ENCODE results near the gene FOXL3. TPM values are rescaled to one million over a fixed set of nuclear protein-coding genes. Genes with fewer than 3 reads are reported as not detected.

The FOXL3 gene
- total RNA-seq, 2 experiments from 2014 or later, result not detected

DNA sequence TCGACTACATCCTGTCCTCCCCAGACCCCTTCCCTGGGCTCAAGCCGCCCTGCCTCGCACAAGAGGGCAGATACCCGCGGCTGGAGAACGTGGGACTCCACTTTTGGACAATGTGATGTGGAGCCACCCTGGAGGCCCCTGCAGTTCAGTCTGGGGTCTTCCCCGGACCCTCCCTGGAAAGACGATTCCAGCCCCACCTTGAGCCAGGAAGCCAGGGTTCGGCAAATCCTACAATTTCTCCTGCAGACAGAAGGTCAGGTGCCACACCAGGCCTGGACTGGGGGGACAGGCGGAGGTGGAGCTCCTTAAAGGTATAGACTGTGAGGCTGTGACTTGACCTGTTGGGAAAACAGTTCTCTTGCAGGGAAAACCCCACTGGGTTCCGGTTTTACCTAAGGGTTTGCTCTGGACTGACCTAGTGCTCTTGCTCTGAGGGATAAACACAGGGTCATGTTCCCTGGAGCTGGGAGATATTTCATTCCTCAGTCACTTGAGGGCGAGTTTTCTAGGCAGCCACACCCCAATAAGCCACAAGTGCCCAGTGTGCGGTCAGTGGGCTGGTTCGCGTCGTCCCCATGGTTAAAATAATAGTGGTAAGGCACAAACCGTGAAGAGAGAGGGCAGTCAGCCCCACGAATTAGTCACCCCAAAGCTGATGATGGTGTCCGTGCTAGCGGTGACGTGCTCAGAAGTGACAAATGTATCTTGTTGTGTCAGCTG, 1.6 kb downstream of the FOXL3 start:
- H3K9me3 ChIP-seq (ENCODE audit: control insufficient read depth in 1 of 2, insufficient read depth in 1 of 2, low read length in 2 of 2), result peaks cover 0 to 31% of the 10 kb centered on the region in 2 experiments
- ATAC-seq (ENCODE audit: poor library complexity), result no peak

DNA sequence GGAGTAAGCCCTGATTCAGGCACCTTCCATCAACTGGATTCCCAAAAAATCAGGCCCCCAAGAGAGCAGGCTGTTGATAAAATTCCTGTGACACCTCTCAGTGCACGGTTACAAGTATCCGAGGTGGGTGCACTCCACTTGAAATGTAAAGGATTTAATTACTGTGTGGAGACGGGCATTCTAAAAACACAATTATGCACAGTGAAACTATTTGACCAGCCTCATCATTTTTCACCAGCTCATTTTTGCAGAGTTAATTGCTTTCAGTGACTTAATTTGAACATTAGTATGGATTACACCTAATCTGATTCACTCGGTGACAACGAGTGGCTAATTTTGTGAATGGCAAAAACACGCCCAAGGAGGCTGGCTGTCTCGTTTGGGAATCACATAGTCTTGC, 2.3 kb downstream of the FOXL3 start:
- Mint-ChIP-seq H3K9me3 (no peaks in the 10 kb centered on the region), H3K4me3 (no peak overlapping the region), H3K36me3 (ENCODE audit: low read depth) (no peaks in the 10 kb centered on the region), H3K4me1 (ENCODE audit: low read depth) (no peaks in the 10 kb centered on the region), H3K27ac (no peak overlapping the region), H3K27me3 (peaks cover 39% of the 10 kb centered on the region)
- Histone ChIP-seq H3K27me3 (ENCODE audit: control insufficient read depth in 1 of 2, insufficient read depth in 2 of 2, low read length in 2 of 2) (peaks cover 38 to 55% of the 10 kb centered on the region in 2 experiments), H3K4me3 (ENCODE audit: low read length) (no peak overlapping the region), H3K27ac (ENCODE audit: low read depth in 1 of 2, low read length in 2 of 2) (no peak overlapping the region), H3K9me3 (ENCODE audit: control insufficient read depth in 1 of 2, insufficient read depth in 1 of 2, low read length in 2 of 2) (peaks cover 0 to 31% of the 10 kb centered on the region in 2 experiments), H3K36me3 (ENCODE audit: insufficient read depth, low read length) (no peaks in the 10 kb centered on the region), H3K4me1 (ENCODE audit: insufficient read depth, low read length) (no peaks in the 10 kb centered on the region)
- intact Hi-C loops (cut with DNase I, micrococcal nuclease), result no loop called here
- TF ChIP-seq, protein P1, sequence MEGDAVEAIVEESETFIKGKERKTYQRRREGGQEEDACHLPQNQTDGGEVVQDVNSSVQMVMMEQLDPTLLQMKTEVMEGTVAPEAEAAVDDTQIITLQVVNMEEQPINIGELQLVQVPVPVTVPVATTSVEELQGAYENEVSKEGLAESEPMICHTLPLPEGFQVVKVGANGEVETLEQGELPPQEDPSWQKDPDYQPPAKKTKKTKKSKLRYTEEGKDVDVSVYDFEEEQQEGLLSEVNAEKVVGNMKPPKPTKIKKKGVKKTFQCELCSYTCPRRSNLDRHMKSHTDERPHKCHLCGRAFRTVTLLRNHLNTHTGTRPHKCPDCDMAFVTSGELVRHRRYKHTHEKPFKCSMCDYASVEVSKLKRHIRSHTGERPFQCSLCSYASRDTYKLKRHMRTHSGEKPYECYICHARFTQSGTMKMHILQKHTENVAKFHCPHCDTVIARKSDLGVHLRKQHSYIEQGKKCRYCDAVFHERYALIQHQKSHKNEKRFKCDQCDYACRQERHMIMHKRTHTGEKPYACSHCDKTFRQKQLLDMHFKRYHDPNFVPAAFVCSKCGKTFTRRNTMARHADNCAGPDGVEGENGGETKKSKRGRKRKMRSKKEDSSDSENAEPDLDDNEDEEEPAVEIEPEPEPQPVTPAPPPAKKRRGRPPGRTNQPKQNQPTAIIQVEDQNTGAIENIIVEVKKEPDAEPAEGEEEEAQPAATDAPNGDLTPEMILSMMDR (IDR thresholded peaks at IDR 0.05), result no peak
- DNase-seq, result no peak
- ChIA-PET POLR2A (no interaction called here), CTCF (no interaction called here)
- no peak for ATAC-seq (ENCODE audit: poor library complexity)

More for the DNA sequence above, 1.6 kb downstream of the FOXL3 start:
- Mint-ChIP-seq H3K27ac (no peak overlapping the region), H3K36me3 (ENCODE audit: low read depth) (no peaks in the 10 kb centered on the region), H3K4me1 (ENCODE audit: low read depth) (no peaks in the 10 kb centered on the region), H3K9me3 (no peaks in the 10 kb centered on the region), H3K27me3 (peaks cover 40% of the 10 kb centered on the region), H3K4me3 (no peak overlapping the region)
- ChIA-PET POLR2A (no interaction called here), CTCF (no interaction called here)
- Histone ChIP-seq H3K27me3 (ENCODE audit: control insufficient read depth in 1 of 2, insufficient read depth in 2 of 2, low read length in 2 of 2) (peaks cover 38 to 55% of the 10 kb centered on the region in 2 experiments), H3K27ac (ENCODE audit: low read depth in 1 of 2, low read length in 2 of 2) (no peak overlapping the region), H3K4me3 (ENCODE audit: low read length) (no peak overlapping the region), H3K4me1 (ENCODE audit: insufficient read depth, low read length) (no peaks in the 10 kb centered on the region), H3K36me3 (ENCODE audit: insufficient read depth, low read length) (no peaks in the 10 kb centered on the region)
- intact Hi-C loops (cut with DNase I, micrococcal nuclease), result no loop called here
- TF ChIP-seq, protein P1 (IDR thresholded peaks at IDR 0.05), result no peak
- peak in 1 of 14 experiments; percentile 2 for DNase-seq

DNA sequence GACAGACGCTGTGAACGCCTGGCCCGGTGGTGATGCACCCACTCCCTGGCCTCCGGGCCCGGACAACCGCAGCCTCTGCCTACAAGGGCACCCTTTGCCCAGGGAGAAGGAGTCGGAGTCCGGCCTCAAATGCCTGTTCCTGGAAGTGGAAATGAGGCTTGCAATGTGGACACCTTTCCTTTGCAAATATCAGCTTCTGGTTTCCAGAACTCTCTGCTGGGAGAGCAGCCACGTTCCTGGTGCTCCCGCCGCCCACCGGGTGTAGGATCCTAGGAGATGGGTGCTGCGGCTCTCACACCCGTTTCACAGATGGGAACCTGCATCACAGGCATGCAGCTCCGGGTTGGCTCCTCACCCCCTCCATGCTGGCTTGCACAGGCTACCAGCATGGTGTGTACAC, 2.9 kb downstream of the FOXL3 start:
- H3K27ac ChIP-seq (ENCODE audit: low read depth in 1 of 2, low read length in 2 of 2), result no peak overlapping the region

More for the DNA sequence above, 2.9 kb downstream of the FOXL3 start:
- H3K36me3 ChIP-seq (ENCODE audit: insufficient read depth, low read length), result no peaks in the 10 kb centered on the region
- H3K9me3 ChIP-seq (ENCODE audit: control insufficient read depth in 1 of 2, insufficient read depth in 1 of 2, low read length in 2 of 2), result peaks cover 0 to 31% of the 10 kb centered on the region in 2 experiments
- H3K4me3 ChIP-seq (ENCODE audit: low read length), result no peak overlapping the region
- peaks cover 38 to 55% of the 10 kb centered on the region in 2 experiments for H3K27me3 ChIP-seq (ENCODE audit: control insufficient read depth in 1 of 2, insufficient read depth in 2 of 2, low read length in 2 of 2)
- TF ChIP-seq, protein P1 (IDR thresholded peaks at IDR 0.05), result no peak
- Mint-ChIP-seq H3K36me3 (ENCODE audit: low read depth) (no peaks in the 10 kb centered on the region), H3K27ac (no peak overlapping the region), H3K27me3 (peaks cover 33% of the 10 kb centered on the region), H3K4me1 (ENCODE audit: low read depth) (no peaks in the 10 kb centered on the region), H3K4me3 (no peak overlapping the region), H3K9me3 (no peaks in the 10 kb centered on the region)
- ChIA-PET POLR2A (no interaction called here), CTCF (no interaction called here)
- intact Hi-C loops (cut with DNase I, micrococcal nuclease), result no loop called here
- ATAC-seq (ENCODE audit: poor library complexity) (no peak), DNase-seq (no peak)
- H3K4me1 ChIP-seq (ENCODE audit: insufficient read depth, low read length), result no peaks in the 10 kb centered on the region
